ENCODE measurements around the gene HSD17B4. TPM values are rescaled to one million over a fixed set of nuclear protein-coding genes. Genes with fewer than 3 reads are reported as not detected.
"Not testable (repeated sequence)": the region's sequence is repeated elsewhere in the genome, so short reads cannot be mapped to it uniquely, and the experiment has no call there.

Gene HSD17B4
- total RNA-seq, 2 donors from 2014 or later = 93.7 to 225 TPM

DNA sequence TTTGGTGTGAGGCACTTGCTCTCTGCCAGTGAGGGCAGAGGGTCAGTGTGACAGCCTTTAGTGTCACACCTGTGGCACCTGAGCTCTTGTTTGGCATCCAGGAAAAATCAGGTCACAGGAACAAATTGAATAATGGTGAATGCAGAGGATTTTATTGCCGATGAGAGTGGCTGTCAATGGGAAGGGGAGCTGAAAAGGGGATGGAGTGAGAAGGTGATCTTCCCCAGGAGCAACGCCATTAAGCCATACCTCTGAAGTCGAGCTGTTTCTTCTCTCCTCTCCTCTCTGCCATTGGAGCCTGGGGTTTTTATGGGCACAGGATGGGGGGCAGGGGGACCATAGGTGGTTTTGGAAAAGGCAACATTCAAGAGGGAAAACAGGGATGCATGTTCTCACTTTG is 2.4 kb upstream of the HSD17B4 start:
- intact Hi-C loops (cut with DNase I) = no loop called here
- TF ChIP-seq POLR2A (IDR thresholded peaks at IDR 0.05) = no peak
- TF ChIP-seq, protein P1, sequence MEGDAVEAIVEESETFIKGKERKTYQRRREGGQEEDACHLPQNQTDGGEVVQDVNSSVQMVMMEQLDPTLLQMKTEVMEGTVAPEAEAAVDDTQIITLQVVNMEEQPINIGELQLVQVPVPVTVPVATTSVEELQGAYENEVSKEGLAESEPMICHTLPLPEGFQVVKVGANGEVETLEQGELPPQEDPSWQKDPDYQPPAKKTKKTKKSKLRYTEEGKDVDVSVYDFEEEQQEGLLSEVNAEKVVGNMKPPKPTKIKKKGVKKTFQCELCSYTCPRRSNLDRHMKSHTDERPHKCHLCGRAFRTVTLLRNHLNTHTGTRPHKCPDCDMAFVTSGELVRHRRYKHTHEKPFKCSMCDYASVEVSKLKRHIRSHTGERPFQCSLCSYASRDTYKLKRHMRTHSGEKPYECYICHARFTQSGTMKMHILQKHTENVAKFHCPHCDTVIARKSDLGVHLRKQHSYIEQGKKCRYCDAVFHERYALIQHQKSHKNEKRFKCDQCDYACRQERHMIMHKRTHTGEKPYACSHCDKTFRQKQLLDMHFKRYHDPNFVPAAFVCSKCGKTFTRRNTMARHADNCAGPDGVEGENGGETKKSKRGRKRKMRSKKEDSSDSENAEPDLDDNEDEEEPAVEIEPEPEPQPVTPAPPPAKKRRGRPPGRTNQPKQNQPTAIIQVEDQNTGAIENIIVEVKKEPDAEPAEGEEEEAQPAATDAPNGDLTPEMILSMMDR (IDR thresholded peaks at IDR 0.05) = no peak
- no peaks in the 10 kb centered on the region for H3K36me3 ChIP-seq
- no peaks in the 10 kb centered on the region for H3K27me3 ChIP-seq (replicated peaks; ENCODE audit: insufficient read depth)
- H3K4me1 ChIP-seq (replicated peaks) = no peaks in the 10 kb centered on the region
- 95% methylated on average over 3 of the region's 3 CpGs for WGBS
- H3K27ac ChIP-seq = no peak overlapping the region
- no peak for DNase-seq (ENCODE audit: low spot score)
- H3K9me3 ChIP-seq = no peaks in the 10 kb centered on the region
- no peak overlapping the region for H3K4me3 ChIP-seq

DNA sequence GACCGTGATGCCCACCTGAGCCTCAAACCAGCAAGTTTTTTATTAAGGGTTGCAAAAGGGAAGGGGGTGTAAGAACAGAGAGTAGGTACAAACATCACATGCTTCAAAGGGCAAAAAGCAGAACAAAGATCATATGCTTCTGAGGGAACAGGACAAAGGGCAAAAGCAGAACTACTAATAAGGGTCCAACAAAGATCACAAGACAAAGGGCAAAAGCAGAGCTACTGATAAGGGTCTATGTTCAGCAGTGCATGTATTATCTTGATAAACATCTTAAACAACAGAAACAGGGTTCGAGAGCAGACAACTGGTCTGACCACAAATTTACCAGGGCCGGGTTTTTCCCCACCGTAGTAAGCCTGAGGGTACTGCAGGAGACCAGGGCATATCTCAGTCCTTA is 1.7 kb upstream of the HSD17B4 start:
- H3K27ac ChIP-seq; H3K4me1 ChIP-seq (replicated peaks); H3K4me3 ChIP-seq; H3K36me3 ChIP-seq; H3K9me3 ChIP-seq; DNase-seq (ENCODE audit: low spot score); H3K27me3 ChIP-seq (replicated peaks; ENCODE audit: insufficient read depth); intact Hi-C loops (cut with DNase I): not testable (repeated sequence)
- 91% methylated on average over 4 of the region's 4 CpGs for WGBS

DNA sequence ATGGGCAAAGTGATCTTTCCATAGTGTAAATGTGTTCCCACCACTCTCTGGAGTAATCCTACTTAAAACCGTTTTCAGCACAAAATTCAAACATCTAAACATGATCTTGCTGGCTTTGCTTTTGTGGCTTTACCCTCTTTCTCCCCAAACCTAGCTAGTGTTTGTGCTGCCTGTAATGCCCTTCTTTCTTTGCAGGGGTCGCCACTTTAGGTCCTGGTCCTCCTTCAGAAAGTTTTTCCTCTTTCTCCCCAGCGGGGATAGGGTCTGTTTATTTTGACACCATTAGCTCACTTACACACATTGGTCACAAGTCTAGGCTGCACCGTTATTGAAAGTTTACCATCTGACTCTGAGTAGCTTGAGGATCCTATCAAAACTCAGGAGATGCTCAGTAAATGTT is 736 bp upstream of the HSD17B4 start:
- Histone ChIP-seq H3K4me3 (no peak overlapping the region), H3K36me3 (no peaks in the 10 kb centered on the region), H3K4me1 (replicated peaks) (no peaks in the 10 kb centered on the region), H3K27ac (no peak overlapping the region), H3K9me3 (no peaks in the 10 kb centered on the region), H3K27me3 (replicated peaks; ENCODE audit: insufficient read depth) (no peaks in the 10 kb centered on the region)
- no peak for DNase-seq (ENCODE audit: low spot score)
- WGBS = 87% methylated on average over 4 of the region's 4 CpGs
- no peak for TF ChIP-seq POLR2A (IDR thresholded peaks at IDR 0.05)
- TF ChIP-seq, protein P1 (IDR thresholded peaks at IDR 0.05) = no peak
- no peak for TF ChIP-seq POLR2AphosphoS5 (IDR thresholded peaks at IDR 0.05)
- intact Hi-C loops (cut with DNase I) = no loop called here

DNA sequence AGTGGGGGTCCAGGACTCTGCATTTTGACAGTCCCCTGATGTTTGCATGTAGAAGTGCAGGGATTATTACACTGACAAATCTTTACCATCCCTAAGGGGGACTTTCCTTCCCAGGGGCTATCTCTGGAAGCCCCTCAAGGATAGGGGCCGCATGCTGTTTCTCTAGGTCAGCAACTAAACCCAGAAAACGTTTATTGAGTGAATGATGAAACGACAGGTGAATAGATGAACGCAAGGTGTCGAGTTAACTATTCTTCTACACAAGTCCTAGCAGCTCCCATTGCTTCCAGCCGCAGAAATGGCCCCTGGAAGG is 281 bp upstream of the HSD17B4 start:
- Histone ChIP-seq H3K27ac (peak overlapping the region; percentile 84 to 89), H3K4me3 (peak overlapping the region; percentile 59 to 72), H3K27me3 (replicated peaks; ENCODE audit: insufficient read depth) (no peaks in the 10 kb centered on the region), H3K9me3 (no peaks in the 10 kb centered on the region), H3K4me1 (replicated peaks) (no peaks in the 10 kb centered on the region), H3K36me3 (no peaks in the 10 kb centered on the region)
- intact Hi-C loops (cut with DNase I) = no loop called here
- 25% methylated on average over 6 of the region's 6 CpGs for WGBS
- TF ChIP-seq, protein P1 (IDR thresholded peaks at IDR 0.05) = no peak
- TF ChIP-seq POLR2A (IDR thresholded peaks at IDR 0.05) = no peak
- no peak for TF ChIP-seq POLR2AphosphoS5 (IDR thresholded peaks at IDR 0.05)
- DNase-seq (ENCODE audit: low spot score) = no peak

DNA sequence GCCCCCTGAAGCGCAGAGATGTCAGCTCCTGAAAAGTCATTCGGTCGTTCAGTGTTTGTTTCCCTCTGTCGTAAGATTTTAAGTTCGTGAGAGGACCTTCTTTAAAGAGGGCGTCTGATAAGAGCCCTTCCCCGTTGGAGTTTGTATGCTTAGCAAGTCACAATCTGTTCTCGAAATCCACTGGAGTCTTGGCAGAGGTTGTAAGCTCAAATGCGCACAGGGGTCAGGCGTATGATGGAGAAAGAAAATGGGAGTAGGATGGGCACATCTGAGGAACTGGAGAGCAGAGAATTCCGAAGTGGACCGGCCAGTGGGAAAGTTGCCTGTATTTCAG is 710 bp downstream of the HSD17B4 start:
- DNase-seq (ENCODE audit: low spot score) = peak; percentile 27
- intact Hi-C loops (cut with DNase I) = no loop called here

More for the DNA sequence above, 710 bp downstream of the HSD17B4 start:
- Histone ChIP-seq H3K9me3 (no peaks in the 10 kb centered on the region), H3K27ac (peak overlapping the region; percentile 84 to 89), H3K4me1 (replicated peaks) (no peaks in the 10 kb centered on the region), H3K36me3 (no peaks in the 10 kb centered on the region), H3K4me3 (peak overlapping the region; percentile 59 to 72), H3K27me3 (replicated peaks; ENCODE audit: insufficient read depth) (no peaks in the 10 kb centered on the region)
- TF ChIP-seq POLR2A (IDR thresholded peaks at IDR 0.05) (no peak), POLR2AphosphoS5 (IDR thresholded peaks at IDR 0.05) (no peak)
- TF ChIP-seq, protein P1 (IDR thresholded peaks at IDR 0.05) = no peak
- WGBS = 4% methylated on average over 12 of the region's 12 CpGs
